GM23338 (cell line): Measurements from ENCODE around the gene ARL2BP.
"Not testable (repeated sequence)": the region's sequence is repeated elsewhere in the genome, so short reads cannot be mapped to it uniquely, and the experiment has no call there.

Experiments used
- EZH2phosphoT487 ChIP-seq: fragments of 200-600 bp; sonication (generic); IDR thresholded peaks from one replicate; pipeline ENCODE4 v1.8.1; 2018; ENCODE audit warnings: antibody characterized with exemption; ENCODE audit not compliant: unreplicated experiment
- POLR2AphosphoS5 ChIP-seq: IDR thresholded peaks from 2 replicates; pipeline ENCODE4 v1.6.1; 2016; ENCODE audit warnings: antibody characterized with exemption, low read depth
- ZNF331 ChIP-seq: fragments of 250-450 bp; sonication (Bioruptor Pico); IDR thresholded peaks from 2 replicates; pipeline ENCODE4 v1.5.0; 2020; ENCODE audit warnings: low read depth, mild to moderate bottlenecking, moderate library complexity
- TF ChIP-seq, protein P1 (sequence below), 2 experiments: fragments of 200-600 bp in 1 of 2; sonication (generic) in 1 of 2; conservative IDR thresholded peaks; 2 replicates each; pipeline versions ENCODE4 v1.5.1 to v1.6.1; 2016 to 2017; ENCODE audit warnings: antibody characterized with exemption in 2 of 2, low read depth in 2 of 2, mild to moderate bottlenecking in 2 of 2, moderate library complexity in 1 of 2

DNA sequence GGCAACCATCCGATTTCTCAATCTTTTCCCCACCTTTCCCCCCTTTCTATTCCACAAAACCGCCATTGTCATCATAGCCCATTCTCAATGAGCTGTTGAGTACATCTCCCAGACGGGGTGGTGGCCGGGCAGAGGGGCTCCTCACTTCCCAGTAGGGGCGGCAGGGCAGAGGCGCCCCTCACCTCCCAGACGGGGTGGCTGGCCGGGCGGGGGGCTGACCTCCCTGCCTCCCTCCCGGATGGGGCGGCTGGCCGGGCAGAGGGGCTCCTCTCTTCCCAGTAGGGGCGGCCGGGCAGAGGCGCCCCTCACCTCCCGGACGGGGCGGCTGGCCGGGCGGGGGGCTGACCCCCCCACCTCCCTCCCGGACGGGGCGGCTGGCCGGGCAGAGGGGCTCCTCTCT lies 44.7 kb upstream of the ARL2BP start:
- not testable (repeated sequence) for TF ChIP-seq POLR2AphosphoS5; EZH2phosphoT487; ZNF331 (CRISPR knock-in tag)
- TF ChIP-seq, protein P1, sequence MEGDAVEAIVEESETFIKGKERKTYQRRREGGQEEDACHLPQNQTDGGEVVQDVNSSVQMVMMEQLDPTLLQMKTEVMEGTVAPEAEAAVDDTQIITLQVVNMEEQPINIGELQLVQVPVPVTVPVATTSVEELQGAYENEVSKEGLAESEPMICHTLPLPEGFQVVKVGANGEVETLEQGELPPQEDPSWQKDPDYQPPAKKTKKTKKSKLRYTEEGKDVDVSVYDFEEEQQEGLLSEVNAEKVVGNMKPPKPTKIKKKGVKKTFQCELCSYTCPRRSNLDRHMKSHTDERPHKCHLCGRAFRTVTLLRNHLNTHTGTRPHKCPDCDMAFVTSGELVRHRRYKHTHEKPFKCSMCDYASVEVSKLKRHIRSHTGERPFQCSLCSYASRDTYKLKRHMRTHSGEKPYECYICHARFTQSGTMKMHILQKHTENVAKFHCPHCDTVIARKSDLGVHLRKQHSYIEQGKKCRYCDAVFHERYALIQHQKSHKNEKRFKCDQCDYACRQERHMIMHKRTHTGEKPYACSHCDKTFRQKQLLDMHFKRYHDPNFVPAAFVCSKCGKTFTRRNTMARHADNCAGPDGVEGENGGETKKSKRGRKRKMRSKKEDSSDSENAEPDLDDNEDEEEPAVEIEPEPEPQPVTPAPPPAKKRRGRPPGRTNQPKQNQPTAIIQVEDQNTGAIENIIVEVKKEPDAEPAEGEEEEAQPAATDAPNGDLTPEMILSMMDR (conservative IDR thresholded peaks at IDR 0.05; ENCODE audit: low read depth in 2 of 2) = not testable (repeated sequence)
